OCI-LY1 (cell line): Measurements from ENCODE around the gene ITGA2.

ENCODE experiments used
- H2AFZ ChIP-seq: fragments of 200-600 bp; sonication (generic), shearing (Covaris generic); 2 replicates; pipeline ENCODE4 v1.6.0; 2014; ENCODE audit warnings: antibody characterized with exemption, mild to moderate bottlenecking, low read length
- H3F3A ChIP-seq: fragments of 200-600 bp; sonication (generic), shearing (Covaris generic); 2 replicates; pipeline ENCODE4 v1.6.0; 2014; ENCODE audit warnings: mild to moderate bottlenecking, antibody characterized with exemption, low read length, moderate library complexity; ENCODE audit not compliant: insufficient read depth
- H3K27ac ChIP-seq: fragments of 200-600 bp; sonication (generic); 2 replicates; pipeline ENCODE4 v1.5.1; 2014; ENCODE audit warnings: low read length, mixed run types, mild to moderate bottlenecking, low read depth; ENCODE audit not compliant: poor library complexity, severe bottlenecking
- H3K27me3 ChIP-seq: fragments of 200-600 bp; sonication (generic); 2 replicates; pipeline ENCODE4 v1.6.0; 2014; ENCODE audit warnings: antibody characterized with exemption, mild to moderate bottlenecking, low read length, moderate library complexity; ENCODE audit not compliant: insufficient read depth
- H3K36me3 ChIP-seq: fragments of 200-600 bp; sonication (generic); 2 replicates; pipeline ENCODE4 v1.6.1; 2014; ENCODE audit warnings: mild to moderate bottlenecking, antibody characterized with exemption, low read length, moderate library complexity, mixed read lengths; ENCODE audit not compliant: insufficient read depth
- H3K4me1 ChIP-seq: fragments of 200-600 bp; sonication (generic); 2 replicates; pipeline ENCODE4 v1.5.1; 2014; ENCODE audit warnings: mild to moderate bottlenecking, low read length, moderate library complexity; ENCODE audit not compliant: insufficient read depth, severe bottlenecking
- H3K4me2 ChIP-seq: fragments of 200-600 bp; sonication (generic), shearing (Covaris generic); 2 replicates; pipeline ENCODE4 v1.6.1; 2014; ENCODE audit warnings: low read length
- H3K4me3 ChIP-seq: fragments of 200-600 bp; sonication (generic); 2 replicates; pipeline ENCODE4 v1.5.1; 2014; ENCODE audit warnings: low read length, low read depth, mild to moderate bottlenecking, mixed read lengths; ENCODE audit not compliant: poor library complexity, severe bottlenecking
- H3K79me2 ChIP-seq: fragments of 200-600 bp; shearing (Covaris generic); 2 replicates; pipeline ENCODE4 v1.6.1; 2016; ENCODE audit warnings: mixed run types, low read length, mixed read lengths; ENCODE audit not compliant: insufficient read depth
- H3K9ac ChIP-seq: fragments of 200-600 bp; sonication (generic), shearing (Covaris generic); 2 replicates; pipeline ENCODE4 v1.6.1; 2014; ENCODE audit warnings: mild to moderate bottlenecking, low read length, mixed read lengths
- H3K9me2 ChIP-seq: fragments of 200-600 bp; sonication (generic), shearing (Covaris generic); 2 replicates; pipeline ENCODE4 v1.6.1; 2014; ENCODE audit warnings: low read depth, mild to moderate bottlenecking, low read length, mixed read lengths
- H3K9me3 ChIP-seq: fragments of 200-600 bp; shearing (Covaris generic); 2 replicates; pipeline ENCODE4 v1.6.1; 2014; ENCODE audit warnings: low read length, mixed read lengths
- H4K20me1 ChIP-seq: fragments of 200-600 bp; sonication (generic), shearing (Covaris generic); 2 replicates; pipeline ENCODE4 v1.6.0; 2016; ENCODE audit warnings: mild to moderate bottlenecking, low read length; ENCODE audit not compliant: insufficient read depth
- CTCF ChIP-seq: fragments of 200-600 bp; sonication (generic), shearing (Covaris generic); IDR thresholded peaks from 2 replicates; pipeline ENCODE4 v1.5.1; 2017; ENCODE audit warnings: mild to moderate bottlenecking, antibody characterized with exemption, low read length, moderate library complexity, mixed read lengths
- EZH2 ChIP-seq: fragments of 200-600 bp; sonication (generic), shearing (Covaris generic); IDR thresholded peaks from 2 replicates; pipeline ENCODE4 v1.8.0; 2017; ENCODE audit warnings: borderline replicate concordance, mixed run types, mild to moderate bottlenecking, antibody characterized with exemption, low read length, moderate library complexity, mixed read lengths

ITGA2 gene

GRCh38 chr5:53035868-53036381 lies 46.8 kb downstream of the ITGA2 start:
- no peak overlapping the region for H3K4me3 ChIP-seq
- H3K9me2 ChIP-seq = no peaks in the 10 kb centered on the region
- TF ChIP-seq CTCF (peak; percentile 50), EZH2 (no peak)
- no peaks in the 10 kb centered on the region for H3F3A ChIP-seq
- H3K4me1 ChIP-seq = no peaks in the 10 kb centered on the region
- H3K36me3 ChIP-seq = no peaks in the 10 kb centered on the region
- H4K20me1 ChIP-seq = no peaks in the 10 kb centered on the region
- H3K9me3 ChIP-seq = no peaks in the 10 kb centered on the region
- no peak overlapping the region for H2AFZ ChIP-seq
- no peaks in the 10 kb centered on the region for H3K27me3 ChIP-seq
- H3K27ac ChIP-seq = no peak overlapping the region
- H3K9ac ChIP-seq = no peak overlapping the region
- no peak overlapping the region for H3K4me2 ChIP-seq
- H3K79me2 ChIP-seq = no peaks in the 10 kb centered on the region

GRCh38 chr5:53037141-53037859 lies 48.1 kb downstream of the ITGA2 start:
- H3K9ac ChIP-seq = no peak overlapping the region
- TF ChIP-seq EZH2 = no peak
- no peak for TF ChIP-seq CTCF
- H2AFZ ChIP-seq = no peak overlapping the region
- no peaks in the 10 kb centered on the region for H3F3A ChIP-seq
- no peaks in the 10 kb centered on the region for H3K27me3 ChIP-seq
- no peaks in the 10 kb centered on the region for H4K20me1 ChIP-seq
- no peak overlapping the region for H3K27ac ChIP-seq
- H3K4me1 ChIP-seq = no peaks in the 10 kb centered on the region
- no peak overlapping the region for H3K4me3 ChIP-seq
- H3K9me3 ChIP-seq = no peaks in the 10 kb centered on the region
- no peak overlapping the region for H3K4me2 ChIP-seq
- no peaks in the 10 kb centered on the region for H3K79me2 ChIP-seq
- H3K9me2 ChIP-seq = no peaks in the 10 kb centered on the region
- H3K36me3 ChIP-seq = no peaks in the 10 kb centered on the region

- Histone ChIP-seq H3K79me2 (no peaks in the 10 kb centered on the region), H3K9ac (no peak overlapping the region), H3K27me3 (no peaks in the 10 kb centered on the region), H3K4me1 (no peaks in the 10 kb centered on the region), H3K9me2 (no peaks in the 10 kb centered on the region), H3K36me3 (no peaks in the 10 kb centered on the region), H4K20me1 (no peaks in the 10 kb centered on the region), H3K4me3 (no peak overlapping the region), H2AFZ (no peak overlapping the region), H3F3A (no peaks in the 10 kb centered on the region), H3K9me3 (no peaks in the 10 kb centered on the region), H3K27ac (no peak overlapping the region), H3K4me2 (no peak overlapping the region)
- TF ChIP-seq EZH2 (no peak), CTCF (no peak)
Measured at GRCh38 chr5:53038196-53038847, 49.2 kb downstream of the ITGA2 start.
